ENCODE data around the gene DLEC1. TPM values are rescaled to one million over a fixed set of nuclear protein-coding genes. Genes with fewer than 3 reads are reported as not detected.

DLEC1 gene
- total RNA-seq, 4 donors from 2014 or later = 1.5 to 2.8 (median 1.9) TPM; not detected in 1

DNA sequence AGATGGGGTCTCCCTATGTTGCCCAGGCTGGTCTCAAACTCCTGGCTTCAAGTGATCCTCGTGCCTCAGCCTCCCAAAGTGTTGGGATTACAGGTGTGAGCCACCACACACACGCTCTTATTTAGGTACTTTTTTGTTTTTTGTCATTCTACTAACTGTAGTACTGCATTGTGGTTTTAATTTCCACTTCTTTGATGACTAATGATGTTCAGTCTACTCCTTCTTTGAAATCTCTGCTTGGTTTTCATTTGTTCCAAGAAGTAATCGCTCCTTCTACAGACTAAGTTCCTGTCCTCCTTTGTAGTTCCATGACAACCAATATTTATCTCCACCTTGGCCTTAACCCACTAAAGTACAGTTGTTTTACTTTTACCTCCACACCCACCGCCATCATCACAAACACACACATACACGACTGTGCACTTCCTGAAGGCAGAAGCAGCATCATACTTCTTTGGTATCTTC lies 529 bp upstream of the DLEC1 start:
- Histone ChIP-seq H3K27ac (no peak overlapping the region), H3K27me3 (no peaks in the 10 kb centered on the region), H3K9me3 (no peaks in the 10 kb centered on the region), H3K36me3 (no peaks in the 10 kb centered on the region), H3K4me1 (peaks cover 0 to 4% of the 10 kb centered on the region in 2 donors), H3K4me3 (no peak overlapping the region)
- no peak for TF ChIP-seq POLR2A (IDR thresholded peaks at IDR 0.05)
- TF ChIP-seq, protein P1, sequence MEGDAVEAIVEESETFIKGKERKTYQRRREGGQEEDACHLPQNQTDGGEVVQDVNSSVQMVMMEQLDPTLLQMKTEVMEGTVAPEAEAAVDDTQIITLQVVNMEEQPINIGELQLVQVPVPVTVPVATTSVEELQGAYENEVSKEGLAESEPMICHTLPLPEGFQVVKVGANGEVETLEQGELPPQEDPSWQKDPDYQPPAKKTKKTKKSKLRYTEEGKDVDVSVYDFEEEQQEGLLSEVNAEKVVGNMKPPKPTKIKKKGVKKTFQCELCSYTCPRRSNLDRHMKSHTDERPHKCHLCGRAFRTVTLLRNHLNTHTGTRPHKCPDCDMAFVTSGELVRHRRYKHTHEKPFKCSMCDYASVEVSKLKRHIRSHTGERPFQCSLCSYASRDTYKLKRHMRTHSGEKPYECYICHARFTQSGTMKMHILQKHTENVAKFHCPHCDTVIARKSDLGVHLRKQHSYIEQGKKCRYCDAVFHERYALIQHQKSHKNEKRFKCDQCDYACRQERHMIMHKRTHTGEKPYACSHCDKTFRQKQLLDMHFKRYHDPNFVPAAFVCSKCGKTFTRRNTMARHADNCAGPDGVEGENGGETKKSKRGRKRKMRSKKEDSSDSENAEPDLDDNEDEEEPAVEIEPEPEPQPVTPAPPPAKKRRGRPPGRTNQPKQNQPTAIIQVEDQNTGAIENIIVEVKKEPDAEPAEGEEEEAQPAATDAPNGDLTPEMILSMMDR (IDR thresholded peaks at IDR 0.05) = no peak
- no peak for DNase-seq
- intact Hi-C loops (cut with DNase I; ENCODE audit: low total_unique reads) = no loop called here

DNA sequence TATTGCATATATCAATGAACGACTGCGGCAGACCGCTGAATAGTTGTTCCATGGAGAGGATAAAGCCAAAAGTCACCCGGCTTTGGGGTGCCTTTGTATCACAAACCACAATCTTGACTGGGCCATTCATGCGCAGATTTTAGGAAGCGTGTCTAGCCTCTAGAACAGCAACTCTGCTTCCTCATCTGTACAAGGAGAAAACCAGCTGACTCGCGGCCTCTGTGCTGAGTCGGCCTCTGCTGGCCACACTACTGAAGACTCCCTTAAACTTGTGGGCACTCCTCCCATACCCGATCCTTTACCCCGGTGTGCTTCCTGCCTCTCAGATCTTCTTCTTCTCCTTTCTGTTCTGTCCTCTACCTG lies 872 bp downstream of the DLEC1 start:
- peak; percentile 48 to 57 for DNase-seq
- H3K4me3 ChIP-seq = peak overlapping the region; percentile 33 to 47
- no peak overlapping the region for H3K27ac ChIP-seq
- H3K4me1 ChIP-seq = peaks cover 0 to 4% of the 10 kb centered on the region in 2 donors
- no peaks in the 10 kb centered on the region for H3K27me3 ChIP-seq
- intact Hi-C loops (cut with DNase I; ENCODE audit: low total_unique reads) = no loop called here
- TF ChIP-seq POLR2A (IDR thresholded peaks at IDR 0.05) = no peak
- TF ChIP-seq, protein P1 (IDR thresholded peaks at IDR 0.05) = peak; percentile 21 to 48 (median 34)
- H3K36me3 ChIP-seq = no peaks in the 10 kb centered on the region
- no peaks in the 10 kb centered on the region for H3K9me3 ChIP-seq

DNA sequence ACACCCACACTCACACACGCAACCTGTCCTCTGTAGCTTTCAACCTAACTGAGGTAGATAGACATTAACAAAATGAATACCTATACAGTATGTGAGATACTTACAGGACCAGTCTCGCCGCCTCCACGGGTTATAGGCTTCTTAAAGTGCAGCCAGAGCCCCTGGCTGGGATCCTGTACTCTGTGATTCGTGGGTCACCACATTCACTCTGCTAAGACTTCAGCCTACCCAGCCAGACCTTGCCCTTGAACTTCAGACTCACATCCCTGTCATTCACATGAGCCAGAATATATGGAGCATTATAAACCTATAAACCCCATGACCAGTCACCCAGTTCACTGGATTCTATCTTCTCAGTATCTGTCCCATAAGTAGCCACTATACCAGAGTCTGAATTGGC lies 1.4 kb downstream of the DLEC1 start:
- Histone ChIP-seq H3K4me3 (no peak overlapping the region), H3K27ac (no peak overlapping the region)
- intact Hi-C loops (cut with DNase I; ENCODE audit: low total_unique reads) = no loop called here

DNA sequence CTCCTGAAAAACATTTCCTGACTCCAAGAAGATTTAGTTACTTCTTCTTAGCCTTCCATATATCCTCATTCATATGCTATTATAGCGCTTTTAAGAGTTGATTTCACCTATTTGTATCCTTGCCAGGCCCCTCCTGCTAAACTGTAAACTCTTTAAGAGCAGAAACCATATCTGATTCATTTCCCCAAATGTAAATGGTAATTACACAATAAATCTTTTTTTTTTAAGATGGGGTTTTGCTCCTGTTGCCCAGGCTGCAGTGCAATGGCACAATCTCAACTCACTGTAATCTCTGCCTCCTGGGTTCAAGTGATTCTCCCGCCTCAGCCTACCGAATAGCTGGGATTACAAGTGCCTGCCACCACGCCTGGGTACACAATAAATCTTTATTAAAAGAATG lies 4.5 kb downstream of the DLEC1 start:
- Histone ChIP-seq H3K27me3 (no peaks in the 10 kb centered on the region), H3K9me3 (no peaks in the 10 kb centered on the region), H3K4me3 (no peak overlapping the region), H3K27ac (no peak overlapping the region), H3K4me1 (peaks cover 0 to 4% of the 10 kb centered on the region in 2 donors), H3K36me3 (no peaks in the 10 kb centered on the region)
- no peak for DNase-seq
- TF ChIP-seq, protein P1 (IDR thresholded peaks at IDR 0.05) = no peak
- no peak for TF ChIP-seq POLR2A (IDR thresholded peaks at IDR 0.05)
- intact Hi-C loops (cut with DNase I; ENCODE audit: low total_unique reads) = no loop called here

More for the DNA sequence above, 1.4 kb downstream of the DLEC1 start:
- TF ChIP-seq, protein P1 (IDR thresholded peaks at IDR 0.05) = no peak
- no peak for TF ChIP-seq POLR2A (IDR thresholded peaks at IDR 0.05)
- Histone ChIP-seq H3K4me1 (peaks cover 0 to 4% of the 10 kb centered on the region in 2 donors), H3K36me3 (no peaks in the 10 kb centered on the region), H3K27me3 (no peaks in the 10 kb centered on the region), H3K9me3 (no peaks in the 10 kb centered on the region)
- DNase-seq = no peak

DNA sequence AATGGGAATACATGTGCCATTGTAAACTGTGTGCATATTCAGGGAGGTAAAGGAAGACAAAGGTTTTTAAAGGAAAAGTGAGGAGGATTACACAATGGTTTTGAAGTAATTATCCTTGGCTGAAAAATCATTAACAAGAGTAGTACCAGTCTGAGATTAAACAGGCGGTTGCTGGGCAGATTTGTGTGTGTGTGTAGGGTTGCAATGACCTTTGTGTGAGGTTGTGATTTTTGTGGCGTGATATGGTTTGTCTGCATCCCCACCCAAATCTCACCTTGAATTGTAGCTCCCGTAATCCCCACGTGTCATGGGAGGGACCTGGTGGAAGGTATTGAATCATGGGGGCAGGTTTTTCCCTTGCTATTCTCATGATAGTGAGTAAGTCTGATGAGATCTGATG lies 7.0 kb downstream of the DLEC1 start:
- intact Hi-C loops (cut with DNase I; ENCODE audit: low total_unique reads) = no loop called here
- no peak for TF ChIP-seq POLR2A (IDR thresholded peaks at IDR 0.05)
- TF ChIP-seq, protein P1 (IDR thresholded peaks at IDR 0.05) = no peak
- Histone ChIP-seq H3K4me3 (no peak overlapping the region), H3K9me3 (no peaks in the 10 kb centered on the region), H3K27ac (no peak overlapping the region), H3K27me3 (no peaks in the 10 kb centered on the region), H3K4me1 (no peaks in the 10 kb centered on the region), H3K36me3 (no peaks in the 10 kb centered on the region)
- DNase-seq = no peak
